ENCODE data around the gene ALG1. TPM values are rescaled to one million over a fixed set of nuclear protein-coding genes. Genes with fewer than 3 reads are reported as not detected.
A peak's percentile ranks its signal among the peaks of the same experiment; 100 is the strongest.

Gene ALG1
- total RNA-seq, 2 donors from 2014 or later = 27.7 to 51.3 TPM

- Histone ChIP-seq H3K9me3 (no peaks in the 10 kb centered on the region), H3K4me3 (no peak overlapping the region), H3K27ac (no peak overlapping the region), H3K36me3 (no peaks in the 10 kb centered on the region), H3K4me1 (no peaks in the 10 kb centered on the region), H3K27me3 (no peaks in the 10 kb centered on the region), H3K9ac (ENCODE audit: low read depth in 2 of 2, low read length in 2 of 2) (no peak overlapping the region)
- intact Hi-C loops (cut with DNase I) = no loop called here
- no peak for TF ChIP-seq CTCF (IDR thresholded peaks at IDR 0.05)
- DNase-seq = no peak
These were observed 12.1 kb upstream of the ALG1 start for GRCh38 chr16:5059386-5060072.

- Histone ChIP-seq H3K27ac (no peak overlapping the region), H3K4me3 (no peak overlapping the region), H3K9me3 (no peaks in the 10 kb centered on the region), H3K36me3 (no peaks in the 10 kb centered on the region), H3K27me3 (no peaks in the 10 kb centered on the region), H3K4me1 (peaks cover 1% of the 10 kb centered on the region), H3K9ac (ENCODE audit: low read depth in 2 of 2, low read length in 2 of 2) (no peak overlapping the region)
- intact Hi-C loops (cut with DNase I) = no loop called here
- TF ChIP-seq CTCF (IDR thresholded peaks at IDR 0.05) = no peak
- no peak for DNase-seq
These were observed 11.5 kb upstream of the ALG1 start for GRCh38 chr16:5060073-5060641.

GRCh38 chr16:5062051-5062450 is 9.6 kb upstream of the ALG1 start:
- H3K9me3 ChIP-seq = no peaks in the 10 kb centered on the region
- H3K27me3 ChIP-seq = no peaks in the 10 kb centered on the region
- intact Hi-C loops (cut with DNase I) = no loop called here
- H3K4me3 ChIP-seq = no peak overlapping the region
- H3K4me1 ChIP-seq = peaks cover 8% of the 10 kb centered on the region
- no peak overlapping the region for H3K9ac ChIP-seq (ENCODE audit: low read depth in 2 of 2, low read length in 2 of 2)
- no peak for DNase-seq
- H3K27ac ChIP-seq = no peak overlapping the region
- H3K36me3 ChIP-seq = no peaks in the 10 kb centered on the region
- TF ChIP-seq CTCF (IDR thresholded peaks at IDR 0.05) = no peak

- no peak for TF ChIP-seq CTCF (IDR thresholded peaks at IDR 0.05)
- H3K27ac ChIP-seq = no peak overlapping the region
- no peaks in the 10 kb centered on the region for H3K9me3 ChIP-seq
- no peaks in the 10 kb centered on the region for H3K27me3 ChIP-seq
- H3K4me1 ChIP-seq = peaks cover 8% of the 10 kb centered on the region
- H3K36me3 ChIP-seq = no peaks in the 10 kb centered on the region
- no peak overlapping the region for H3K9ac ChIP-seq (ENCODE audit: low read depth in 2 of 2, low read length in 2 of 2)
- no peak for DNase-seq
- H3K4me3 ChIP-seq = no peak overlapping the region
- intact Hi-C loops (cut with DNase I) = no loop called here
These were observed 8.6 kb upstream of the ALG1 start for GRCh38 chr16:5062790-5063765.

GRCh38 chr16:5064915-5065314 is 6.7 kb upstream of the ALG1 start:
- H3K27ac ChIP-seq = no peak overlapping the region
- no peaks in the 10 kb centered on the region for H3K36me3 ChIP-seq
- H3K9me3 ChIP-seq = no peaks in the 10 kb centered on the region
- no peak for TF ChIP-seq CTCF (IDR thresholded peaks at IDR 0.05)
- H3K27me3 ChIP-seq = no peaks in the 10 kb centered on the region
- peak; percentile 76 for DNase-seq
- intact Hi-C loops (cut with DNase I) = no loop called here
- H3K4me1 ChIP-seq = peaks cover 8% of the 10 kb centered on the region
- peak overlapping the region in 1 of 2 donors; percentile 2 for H3K9ac ChIP-seq (ENCODE audit: low read depth in 2 of 2, low read length in 2 of 2)
- H3K4me3 ChIP-seq = no peak overlapping the region

Measured in colonic mucosa (tissue), 4 donors.